OCI-LY1 (cell line): Measurements from ENCODE around the gene SPATA12.

ENCODE experiments used
- CTCF ChIP-seq: fragments of 200-600 bp; sonication (generic), shearing (Covaris generic); IDR thresholded peaks from 2 replicates; pipeline ENCODE4 v1.5.1; 2017; ENCODE audit warnings: mild to moderate bottlenecking, antibody characterized with exemption, low read length, moderate library complexity, mixed read lengths
- EZH2 ChIP-seq: fragments of 200-600 bp; sonication (generic), shearing (Covaris generic); IDR thresholded peaks from 2 replicates; pipeline ENCODE4 v1.8.0; 2017; ENCODE audit warnings: borderline replicate concordance, mixed run types, mild to moderate bottlenecking, antibody characterized with exemption, low read length, moderate library complexity, mixed read lengths

- TF ChIP-seq CTCF: no peak
- TF ChIP-seq EZH2: no peak
Observed at GRCh38 chr3:57052662-57053061, 7.8 kb upstream of the SPATA12 start.
